Nephron progenitor cell (in vitro differentiated cells): ENCODE results near the gene MRPL1.
A peak's percentile ranks its signal among the peaks of the same experiment; 100 is the strongest.
"Not testable (repeated sequence)": the region's sequence is repeated elsewhere in the genome, so short reads cannot be mapped to it uniquely, and the experiment has no call there.

Experiments
- DNase-seq: peaks from one replicate; pipeline ENCODE4 v3.0.0; 2021
- H3K27ac Mint-ChIP-seq: 2 replicates; pipeline ENCODE4 v1.8.0; 2021; ENCODE audit warnings: mild to moderate bottlenecking, moderate library complexity, mixed read lengths
- H3K27me3 Mint-ChIP-seq: 2 replicates; pipeline ENCODE4 v1.8.0; 2021; ENCODE audit warnings: mild to moderate bottlenecking, low read depth, mixed read lengths; ENCODE audit not compliant: poor library complexity
- H3K36me3 Mint-ChIP-seq: 2 replicates; pipeline ENCODE4 v1.8.0; 2021; ENCODE audit warnings: low read depth, mixed read lengths
- H3K4me1 Mint-ChIP-seq: 2 replicates; pipeline ENCODE4 v1.8.0; 2021; ENCODE audit warnings: mixed read lengths
- H3K4me3 Mint-ChIP-seq: 2 replicates; pipeline ENCODE4 v1.8.0; 2021; ENCODE audit warnings: mild to moderate bottlenecking, moderate library complexity, mixed read lengths
- H3K9me3 Mint-ChIP-seq: 2 replicates; pipeline ENCODE4 v1.8.0; 2021; ENCODE audit warnings: mild to moderate bottlenecking, moderate library complexity, mixed read lengths
- CTCF ChIP-seq: fragments of 200-600 bp; sonication (generic); IDR thresholded peaks from 2 replicates; pipeline ENCODE4 v1.5.0; 2021; ENCODE audit warnings: antibody characterized with exemption

Gene MRPL1

GRCh38 chr4:77854431-77855111 lies 8.1 kb upstream of the MRPL1 start:
- Mint-ChIP-seq H3K9me3 (no peaks in the 10 kb centered on the region), H3K27ac (no peak overlapping the region), H3K4me1 (peaks cover 3% of the 10 kb centered on the region), H3K4me3 (no peak overlapping the region), H3K36me3 (no peaks in the 10 kb centered on the region), H3K27me3 (peaks cover 5% of the 10 kb centered on the region)
- TF ChIP-seq CTCF: no peak
- no peak for DNase-seq

- no peaks in the 10 kb centered on the region for H3K9me3 Mint-ChIP-seq
- DNase-seq: no peak
- TF ChIP-seq CTCF: no peak
- H3K36me3 Mint-ChIP-seq: no peaks in the 10 kb centered on the region
- peaks cover 5% of the 10 kb centered on the region for H3K27me3 Mint-ChIP-seq
- H3K4me1 Mint-ChIP-seq: peaks cover 6% of the 10 kb centered on the region
- H3K27ac Mint-ChIP-seq: no peak overlapping the region
- no peak overlapping the region for H3K4me3 Mint-ChIP-seq
Measured at GRCh38 chr4:77856152-77856551, 6.5 kb upstream of the MRPL1 start.

- Mint-ChIP-seq H3K27ac (no peak overlapping the region), H3K27me3 (no peaks in the 10 kb centered on the region), H3K9me3 (no peaks in the 10 kb centered on the region), H3K4me1 (peaks cover 33% of the 10 kb centered on the region), H3K36me3 (peaks cover 2% of the 10 kb centered on the region), H3K4me3 (no peak overlapping the region)
- no peak for TF ChIP-seq CTCF
- no peak for DNase-seq
Measured at GRCh38 chr4:77859256-77859655, 3.4 kb upstream of the MRPL1 start.

GRCh38 chr4:77861495-77861894 lies 1.1 kb upstream of the MRPL1 start:
- no peak for DNase-seq
- peaks cover 44% of the 10 kb centered on the region for H3K4me1 Mint-ChIP-seq
- no peaks in the 10 kb centered on the region for H3K27me3 Mint-ChIP-seq
- H3K36me3 Mint-ChIP-seq: peaks cover 19% of the 10 kb centered on the region
- no peak for TF ChIP-seq CTCF
- no peaks in the 10 kb centered on the region for H3K9me3 Mint-ChIP-seq
- peak overlapping the region; percentile 98 for H3K27ac Mint-ChIP-seq
- peak overlapping the region; percentile 98 for H3K4me3 Mint-ChIP-seq

GRCh38 chr4:77863341-77863740 lies 711 bp downstream of the MRPL1 start:
- not testable (repeated sequence) for H3K9me3 Mint-ChIP-seq, H3K27me3 Mint-ChIP-seq, H3K27ac Mint-ChIP-seq, DNase-seq
- Mint-ChIP-seq H3K4me1 (peaks cover 47% of the 10 kb centered on the region), H3K36me3 (peaks cover 31% of the 10 kb centered on the region), H3K4me3 (peak overlapping the region; percentile 98)

- Mint-ChIP-seq H3K27ac (no peak overlapping the region), H3K4me3 (peak overlapping the region; percentile 28), H3K27me3 (peaks cover 2% of the 10 kb centered on the region), H3K4me1 (peaks cover 55% of the 10 kb centered on the region), H3K36me3 (peaks cover 37% of the 10 kb centered on the region), H3K9me3 (no peaks in the 10 kb centered on the region)
- DNase-seq: no peak
- TF ChIP-seq CTCF: no peak
Measured at GRCh38 chr4:77865259-77865658, 2.6 kb downstream of the MRPL1 start.
